GM18517 (cell line): Measurements from ENCODE around the gene ELK4.
A peak's percentile ranks its signal among the peaks of the same experiment; 100 is the strongest.

ENCODE experiments used
- ATAC-seq: cut with Tn5 transposase; IDR thresholded peaks from one replicate; pipeline ENCODE4 v1.9.1; 2021; ENCODE audit warnings: mild to moderate bottlenecking, moderate library complexity; ENCODE audit not compliant: unreplicated experiment

ELK4 gene

DNA sequence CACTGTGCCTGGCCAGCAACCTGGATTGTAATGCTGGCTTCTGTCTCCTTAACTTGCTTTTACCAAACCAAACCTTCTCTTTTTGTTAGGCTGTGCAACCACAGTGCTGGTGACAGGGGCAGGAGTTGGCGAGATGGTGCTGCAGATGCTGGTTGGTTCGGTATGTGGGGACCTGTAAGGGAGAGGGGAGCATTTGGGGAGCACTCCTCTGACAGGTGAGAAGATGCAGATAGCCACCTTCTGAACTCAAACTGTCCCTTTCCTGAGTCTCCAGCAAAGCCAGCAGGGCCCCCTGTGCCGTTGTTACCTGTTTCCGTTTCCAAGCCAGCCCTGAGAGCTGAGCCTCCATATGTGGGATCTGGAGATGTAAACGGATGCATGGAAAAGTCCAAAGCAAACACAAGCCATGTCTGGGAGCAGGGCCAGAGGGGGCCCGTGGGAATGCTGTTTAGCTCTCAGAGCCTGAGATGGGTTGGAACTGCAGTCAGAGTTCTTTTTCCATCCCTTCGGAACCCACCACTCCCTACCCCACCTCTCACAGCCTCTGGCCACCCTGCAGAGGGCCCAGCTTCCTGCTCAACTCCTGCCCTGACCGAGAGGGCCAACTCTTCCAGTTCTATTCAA lies 34.0 kb downstream of the ELK4 start:
- no peak for ATAC-seq

DNA sequence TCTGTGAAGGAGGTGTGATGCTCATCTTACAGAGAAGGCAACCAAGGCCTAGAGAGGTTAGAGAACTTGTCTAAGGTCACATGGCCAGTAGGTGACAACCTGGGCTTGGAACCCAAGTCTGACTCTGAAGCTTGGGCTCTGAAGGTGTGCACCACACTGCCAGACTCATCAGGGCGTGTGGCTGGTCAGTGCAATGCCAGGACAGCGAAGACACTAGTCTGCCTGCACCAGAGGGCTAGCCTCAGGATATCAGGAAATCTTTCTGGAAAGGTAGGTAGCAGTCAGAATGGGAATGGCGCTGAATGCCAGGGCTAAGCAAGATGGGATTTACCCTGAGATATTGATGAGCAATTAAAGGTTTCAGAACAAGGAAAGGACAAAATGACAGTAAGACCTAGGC lies 34.9 kb downstream of the ELK4 start:
- ATAC-seq = no peak

DNA sequence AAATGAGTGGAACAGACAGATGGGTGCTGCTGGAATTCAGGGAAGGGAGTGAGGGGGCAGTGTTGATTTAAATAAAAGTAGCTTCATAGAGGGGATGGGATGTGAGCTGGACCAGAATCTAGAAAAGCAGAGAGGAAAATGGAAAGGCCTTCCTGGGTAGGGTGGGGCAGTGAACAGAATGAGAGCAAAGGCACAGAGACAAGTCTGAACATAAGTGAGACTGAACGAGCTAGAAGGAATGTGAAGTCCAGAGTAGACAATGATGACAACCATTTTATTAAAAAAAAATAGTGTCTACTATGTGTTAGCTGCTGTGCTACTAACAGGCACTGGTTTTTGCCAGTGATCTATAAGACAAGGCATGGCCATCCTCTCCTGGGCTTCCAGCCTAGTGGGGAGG lies 36.0 kb downstream of the ELK4 start:
- no peak for ATAC-seq

DNA sequence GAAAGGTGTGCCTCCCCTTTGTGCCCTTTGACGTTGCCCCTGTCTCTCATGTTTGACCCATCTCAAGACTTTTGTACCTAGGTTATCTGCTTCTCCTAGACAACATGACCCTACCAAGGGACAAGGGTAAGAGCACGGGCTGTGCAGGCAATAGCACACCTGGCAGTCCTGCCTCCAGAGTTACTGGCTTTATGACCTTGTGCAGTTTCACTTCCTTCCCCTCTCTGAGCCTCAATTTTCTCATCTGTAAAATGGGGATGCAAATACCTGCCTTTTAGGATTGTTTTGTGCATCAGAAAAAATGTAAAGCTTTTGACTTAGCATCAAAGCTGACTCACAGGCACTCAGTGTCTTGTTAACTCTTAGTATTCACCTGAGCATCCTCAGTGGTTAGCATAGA lies 36.4 kb downstream of the ELK4 start:
- ATAC-seq = no peak

DNA sequence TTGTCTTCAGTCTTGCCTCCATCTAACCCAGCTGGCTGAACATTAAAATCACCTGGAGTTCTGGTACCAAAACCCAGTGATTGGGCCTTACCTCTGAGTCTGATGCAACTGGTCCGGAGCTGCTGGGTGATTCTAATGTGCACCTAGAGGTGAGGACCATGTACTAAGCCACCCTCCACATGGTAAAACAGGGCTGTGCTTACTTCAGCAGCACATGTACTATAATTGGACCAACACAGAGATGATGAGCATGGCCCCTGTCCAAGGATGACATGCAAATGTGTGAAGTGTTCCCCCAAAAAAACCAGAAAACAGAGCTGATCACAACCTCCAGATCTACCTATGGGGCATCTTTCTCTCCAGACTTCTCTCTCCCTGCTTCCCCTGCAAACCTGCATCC lies 37.0 kb downstream of the ELK4 start:
- ATAC-seq = no peak

DNA sequence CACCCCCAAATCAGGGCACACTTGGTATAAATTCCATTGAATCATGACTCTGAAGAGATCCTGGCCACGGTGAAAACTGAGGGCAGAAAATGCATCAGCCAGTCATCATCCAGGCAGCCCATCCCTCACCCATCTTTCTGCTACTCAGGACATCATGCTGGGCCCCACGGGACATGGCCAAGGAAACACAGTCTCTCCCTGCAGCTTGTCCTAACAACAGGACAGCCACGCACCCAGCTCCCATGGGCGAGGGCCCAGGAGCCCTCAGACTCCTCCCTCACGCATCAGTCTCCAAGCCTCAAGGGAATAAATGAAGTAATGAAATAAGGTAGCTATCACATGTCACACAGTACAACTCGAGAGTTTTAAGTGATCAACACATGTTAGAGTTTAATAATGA lies 37.8 kb downstream of the ELK4 start:
- ATAC-seq = no peak

DNA sequence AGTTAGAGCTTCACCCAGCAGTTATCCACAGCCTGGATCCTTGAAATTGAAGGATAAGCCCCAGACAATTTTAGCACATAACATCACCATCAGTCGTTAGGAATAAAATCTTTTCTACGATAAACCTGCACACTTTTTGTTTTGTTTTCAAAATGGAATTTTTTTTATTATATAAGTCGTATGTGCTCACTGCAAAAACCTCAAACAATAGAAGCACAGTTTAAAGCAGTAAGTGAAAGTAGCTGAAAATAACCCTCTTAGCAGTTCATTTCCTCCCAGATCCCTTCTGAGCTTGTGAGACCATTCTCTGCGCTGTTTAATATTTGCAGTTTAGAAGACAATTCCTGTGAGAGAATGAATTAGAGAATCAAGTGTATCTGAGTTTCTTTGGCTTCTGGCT lies 38.3 kb downstream of the ELK4 start:
- ATAC-seq = peak; percentile 42

DNA sequence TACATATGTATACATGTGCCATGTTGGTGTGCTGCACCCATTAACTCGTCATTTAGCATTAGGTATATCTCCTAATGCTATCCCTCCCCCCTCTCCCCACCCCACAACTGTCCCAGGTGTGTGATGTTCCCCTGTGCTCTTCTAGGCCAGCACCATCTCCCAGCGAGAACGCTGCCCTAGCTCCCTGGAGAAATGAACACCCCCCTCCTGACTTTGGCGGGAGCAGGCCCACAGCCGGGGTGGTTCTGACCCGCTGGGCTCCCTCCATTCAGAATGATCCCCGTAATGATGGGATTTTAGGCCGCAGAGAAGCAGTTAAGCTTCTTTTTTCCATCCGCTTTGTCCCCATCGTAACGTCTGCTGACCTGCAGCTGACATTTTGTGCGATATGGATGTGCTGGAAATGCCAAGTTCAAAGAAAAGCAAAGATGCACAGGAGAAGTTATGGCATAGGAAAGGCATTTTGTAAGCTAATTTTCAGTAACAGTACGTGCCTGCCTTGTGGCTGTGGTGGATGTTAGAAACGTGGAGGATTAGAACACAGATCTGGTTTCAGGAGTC lies 39.3 kb downstream of the ELK4 start:
- no peak for ATAC-seq

DNA sequence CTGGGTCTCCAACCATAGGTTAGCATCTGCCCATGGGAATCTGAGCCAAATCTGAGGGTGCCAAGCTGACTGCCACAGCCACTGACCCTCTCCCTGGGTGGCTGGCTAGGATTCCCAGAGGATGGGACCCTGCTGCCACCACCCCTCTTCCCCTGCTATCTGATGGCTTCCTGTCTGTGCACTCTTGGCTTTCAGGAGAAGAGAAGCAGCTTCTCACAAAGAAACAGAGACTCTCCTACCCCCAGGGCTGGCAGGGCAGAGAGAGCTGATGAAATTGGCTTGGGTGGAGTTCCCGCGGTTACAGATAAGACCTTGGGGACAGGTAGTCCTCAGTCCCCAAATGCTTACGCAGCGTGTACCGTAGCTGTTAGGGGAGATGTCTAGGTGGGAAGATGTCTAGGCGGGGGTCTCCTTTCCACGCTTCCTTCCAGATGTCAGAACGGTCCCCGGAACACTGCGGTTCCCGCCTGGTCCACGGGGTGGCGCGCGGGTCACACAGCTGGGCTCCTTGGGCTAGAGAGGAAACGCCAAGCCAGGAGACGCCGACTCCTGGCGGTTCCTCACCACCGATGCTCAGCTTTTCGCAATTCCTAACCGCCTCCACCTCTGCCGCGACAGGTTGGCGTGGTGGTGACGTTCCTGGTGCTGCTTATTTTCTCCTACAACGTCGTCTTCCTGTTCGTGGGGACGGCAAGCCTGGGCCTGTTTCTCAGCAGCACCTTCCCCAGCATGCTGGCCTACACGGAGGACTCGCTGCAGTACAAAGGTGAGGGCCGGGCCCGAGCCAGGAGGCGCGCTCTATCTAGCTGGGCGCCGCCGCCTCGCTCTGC lies 40.1 kb downstream of the ELK4 start:
- ATAC-seq = peak; percentile 65

DNA sequence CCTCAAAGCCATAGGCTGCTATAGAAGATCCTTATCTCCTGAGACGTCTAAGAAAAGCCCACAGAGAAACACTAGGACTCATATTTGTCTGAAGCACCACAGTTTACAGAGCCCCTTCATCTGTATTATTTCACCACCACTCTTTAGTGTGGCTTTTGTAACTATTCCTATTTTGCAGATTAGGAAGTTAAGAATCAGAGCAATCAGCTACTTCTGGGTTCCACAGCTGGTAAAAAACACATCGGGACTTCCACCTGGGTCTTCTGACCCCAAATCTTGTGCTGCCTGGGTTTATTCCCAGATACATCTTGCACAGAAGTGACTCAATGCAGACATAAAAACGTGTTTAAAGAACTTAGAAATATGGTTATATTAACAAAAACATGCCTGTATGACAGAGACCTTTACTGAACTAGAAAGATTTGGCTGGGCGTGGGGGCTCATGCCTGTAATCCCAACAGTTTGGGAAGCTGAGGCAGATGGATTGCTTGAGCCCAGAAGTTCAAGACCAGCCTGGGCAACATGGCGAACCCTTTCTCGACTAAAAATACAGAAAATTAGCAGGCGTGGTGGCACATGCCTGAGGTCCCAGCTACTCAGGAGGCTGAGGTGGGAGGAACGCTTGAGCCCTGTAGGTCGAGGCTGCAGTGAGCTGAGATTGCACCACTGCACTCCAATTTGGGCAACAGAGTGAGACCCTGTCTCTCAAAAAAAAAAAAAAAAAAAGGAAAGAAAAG lies 40.9 kb downstream of the ELK4 start:
- ATAC-seq = no peak

DNA sequence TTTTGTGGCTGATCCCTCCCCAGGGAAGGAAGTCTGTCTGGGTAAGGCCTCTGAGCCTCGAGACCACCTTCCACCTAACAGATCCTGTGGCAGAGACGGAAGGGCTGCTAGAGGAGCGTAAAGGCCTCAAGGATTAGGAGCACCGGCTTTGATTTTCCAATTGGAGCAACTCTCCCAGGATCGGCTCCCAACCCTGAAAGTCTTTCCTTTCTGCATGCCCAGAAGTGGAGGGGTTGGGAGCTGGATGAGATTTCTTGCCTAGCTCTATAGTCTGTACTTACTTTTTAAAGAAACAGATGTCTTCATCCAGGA lies 41.4 kb downstream of the ELK4 start:
- no peak for ATAC-seq

DNA sequence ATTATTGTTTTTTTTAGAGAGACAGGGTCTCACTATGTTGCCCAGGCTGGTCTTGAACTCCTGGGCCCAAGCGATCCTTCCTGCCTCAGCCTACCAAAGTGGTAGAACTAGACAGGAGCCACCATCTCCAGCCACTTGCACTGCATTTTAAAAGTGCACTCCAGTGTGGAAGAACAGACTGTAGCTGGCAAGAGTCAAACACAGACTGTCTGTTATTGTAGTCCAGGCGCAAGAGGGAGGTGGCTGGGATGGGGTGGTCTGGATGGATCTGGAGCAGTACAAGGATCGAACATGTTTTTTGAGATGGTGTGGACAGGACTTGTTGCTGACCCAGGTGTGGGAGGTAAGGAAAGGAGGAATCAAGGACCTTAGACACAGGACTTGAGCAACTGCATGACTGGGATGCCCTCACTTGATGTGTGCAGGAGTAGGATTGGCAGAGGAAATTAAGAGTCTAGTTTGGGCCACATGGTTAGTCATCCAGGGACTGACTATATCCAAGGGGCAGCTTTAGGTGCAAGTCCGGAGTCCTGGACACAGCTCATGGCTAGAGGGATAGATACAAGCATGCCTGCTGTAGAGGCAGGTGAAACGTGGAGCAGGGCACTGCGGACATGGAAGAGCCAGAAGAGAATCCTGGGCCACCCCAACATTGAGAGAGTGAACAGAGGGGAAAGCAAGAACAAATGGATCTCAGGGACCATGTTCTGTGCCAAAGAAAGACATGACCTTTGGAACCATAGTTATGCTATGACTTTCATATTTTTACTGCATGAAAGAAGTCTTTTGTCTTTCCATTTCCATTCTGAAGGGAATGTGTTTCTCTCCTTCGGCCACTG lies 42.0 kb downstream of the ELK4 start:
- ATAC-seq = no peak

DNA sequence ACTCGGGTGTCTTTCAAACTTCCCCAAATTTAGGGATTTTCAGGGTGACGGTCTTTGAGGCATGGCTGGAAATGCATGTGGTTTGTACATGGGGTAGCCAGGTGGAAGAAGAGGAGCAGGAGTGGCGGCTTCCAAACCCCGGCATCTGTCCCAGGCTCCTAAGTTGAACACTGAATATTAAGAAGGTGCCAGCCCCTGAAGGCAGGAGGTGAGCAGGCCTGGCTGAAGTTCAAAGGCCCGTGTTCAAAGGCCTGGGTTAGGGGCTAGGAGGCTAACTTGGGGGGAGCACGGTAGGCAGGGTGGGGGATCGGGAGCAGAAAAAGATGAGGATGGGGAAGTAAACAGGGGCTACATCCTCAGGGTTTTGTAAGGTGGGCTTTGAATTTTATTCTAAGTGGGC lies 42.8 kb downstream of the ELK4 start:
- ATAC-seq = no peak

DNA sequence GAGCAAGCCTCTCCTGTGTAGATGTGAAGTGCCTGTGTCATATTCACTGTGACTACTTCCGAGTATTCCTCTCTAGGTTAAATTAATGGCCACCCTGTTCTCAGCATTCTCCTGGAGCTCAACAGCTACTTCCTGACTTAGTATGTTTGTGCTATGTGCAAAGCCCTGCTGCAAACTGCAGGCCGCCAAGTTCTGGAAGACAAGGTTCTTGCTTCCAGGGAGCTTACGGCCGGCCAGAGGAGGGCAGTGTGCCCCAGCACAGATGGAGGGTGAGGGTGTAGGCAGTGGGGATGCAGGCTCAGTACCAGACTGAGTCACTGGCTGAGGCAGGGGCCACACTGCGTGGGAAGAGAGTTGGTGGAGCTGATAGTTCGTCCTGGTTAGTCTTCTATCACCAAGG lies 43.2 kb downstream of the ELK4 start:
- no peak for ATAC-seq

DNA sequence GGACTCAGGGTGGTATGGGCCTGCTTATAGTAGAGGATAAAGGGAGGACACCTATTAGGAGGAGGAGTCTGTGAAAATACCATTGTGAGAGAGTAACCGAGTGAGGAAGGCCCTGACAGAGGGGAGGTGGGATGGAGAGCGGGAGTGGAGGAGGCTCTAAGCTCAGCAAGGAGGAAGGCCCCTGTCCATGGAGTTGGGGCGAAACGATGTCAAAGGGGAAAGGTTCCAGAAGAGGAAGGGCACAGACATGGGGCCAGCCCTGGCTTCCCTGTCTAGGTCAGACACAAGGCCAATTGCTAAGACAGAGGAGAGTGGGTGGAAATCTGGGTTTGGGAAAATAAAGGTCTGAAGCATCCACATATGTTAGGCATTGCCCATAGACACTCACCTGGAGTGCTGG lies 44.2 kb downstream of the ELK4 start:
- no peak for ATAC-seq

DNA sequence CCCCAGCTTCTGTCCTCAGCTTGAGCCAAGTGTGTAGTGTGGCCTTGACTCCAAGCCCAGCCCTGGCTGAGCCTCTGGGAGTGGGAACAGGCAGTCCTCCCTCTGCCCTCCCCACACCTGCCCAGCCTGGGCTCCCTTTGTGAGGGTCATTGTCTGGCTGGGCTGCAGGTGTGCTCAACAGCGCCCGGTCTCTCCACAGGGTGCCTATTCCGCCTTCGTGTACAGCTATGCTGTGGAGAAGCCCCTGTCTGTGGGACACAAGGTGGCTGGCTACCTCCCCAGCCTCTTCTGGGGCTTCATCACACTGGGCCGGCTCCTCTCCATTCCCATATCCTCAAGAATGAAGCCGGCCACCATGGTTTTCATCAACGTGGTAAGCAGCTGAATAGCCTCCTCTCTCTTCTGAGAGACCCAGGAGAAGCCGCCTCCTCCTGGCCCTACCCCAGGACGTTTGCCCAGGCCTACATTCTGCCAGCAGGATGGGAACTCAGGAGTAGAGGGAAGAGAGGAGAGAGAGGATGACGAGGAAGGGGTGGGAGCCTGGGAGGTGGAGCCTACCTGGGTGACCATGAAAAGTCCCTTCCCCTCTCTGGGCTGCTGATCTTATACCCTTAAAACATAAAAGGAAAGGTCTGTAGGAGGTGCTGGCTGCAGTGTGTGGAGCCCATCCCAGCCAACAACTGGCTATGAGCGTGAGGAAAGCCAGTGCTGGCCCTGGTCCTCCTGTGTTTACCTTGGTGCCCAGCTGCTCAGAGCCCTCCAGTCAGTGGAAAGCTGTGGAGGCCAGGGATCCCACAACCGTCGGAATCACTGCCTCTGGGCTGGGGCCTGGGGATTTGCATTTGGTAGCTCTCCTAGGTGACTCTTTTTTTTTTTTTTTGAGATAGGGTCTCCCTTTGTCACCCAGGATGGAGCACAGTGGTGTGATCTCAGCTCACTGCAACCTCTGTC lies 45.7 kb downstream of the ELK4 start:
- ATAC-seq = no peak

DNA sequence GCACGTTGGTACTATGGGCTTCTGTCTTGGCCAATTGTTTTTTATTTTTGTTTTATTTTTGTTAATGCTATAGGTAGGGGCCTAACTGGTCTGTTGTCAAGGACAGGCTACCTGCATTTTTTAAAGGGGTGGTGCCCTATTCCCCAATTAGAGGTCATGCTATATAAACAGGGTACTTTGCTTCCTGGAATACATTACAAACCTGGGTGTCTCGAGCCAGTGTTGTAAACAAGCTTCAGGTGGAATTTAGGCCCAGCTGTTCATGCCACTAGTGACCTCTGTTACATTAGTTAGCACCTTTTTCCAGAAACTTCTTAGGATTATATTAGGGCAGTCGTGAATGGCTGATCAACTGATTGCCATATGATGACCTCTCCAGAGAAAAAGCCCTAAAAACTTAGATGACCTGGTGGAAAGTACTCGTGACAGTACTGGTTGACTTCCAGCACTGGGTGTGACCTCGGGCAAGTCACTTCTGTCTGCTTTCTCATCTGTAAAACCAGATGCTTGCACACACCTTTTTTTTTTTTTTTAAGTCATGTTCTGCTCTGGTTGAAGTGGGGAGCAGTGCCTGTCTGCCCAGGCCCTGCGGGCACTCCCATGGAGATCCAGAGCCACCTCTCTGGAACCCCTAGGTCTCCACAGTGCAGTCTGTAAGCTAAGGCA lies 46.5 kb downstream of the ELK4 start:
- no peak for ATAC-seq

DNA sequence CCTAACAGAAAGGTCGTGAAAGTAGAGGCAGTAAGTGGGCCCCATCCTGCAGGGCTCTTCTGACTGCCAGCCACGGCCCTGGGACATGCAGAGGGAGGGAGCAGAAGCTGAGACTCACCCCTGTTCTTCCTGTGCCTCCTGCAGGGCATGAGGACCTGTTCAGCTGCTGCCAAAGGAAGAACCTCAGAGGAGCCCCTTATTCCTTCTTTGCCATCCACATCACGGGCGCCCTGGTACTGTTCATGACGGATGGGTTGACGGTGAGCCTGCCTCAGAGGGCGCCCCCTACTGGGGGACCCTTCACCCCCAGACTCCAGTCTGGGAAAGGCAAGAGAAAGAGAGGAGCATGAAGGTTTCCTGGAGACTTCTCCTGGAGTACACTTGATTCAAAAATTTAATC lies 47.1 kb downstream of the ELK4 start:
- no peak for ATAC-seq

DNA sequence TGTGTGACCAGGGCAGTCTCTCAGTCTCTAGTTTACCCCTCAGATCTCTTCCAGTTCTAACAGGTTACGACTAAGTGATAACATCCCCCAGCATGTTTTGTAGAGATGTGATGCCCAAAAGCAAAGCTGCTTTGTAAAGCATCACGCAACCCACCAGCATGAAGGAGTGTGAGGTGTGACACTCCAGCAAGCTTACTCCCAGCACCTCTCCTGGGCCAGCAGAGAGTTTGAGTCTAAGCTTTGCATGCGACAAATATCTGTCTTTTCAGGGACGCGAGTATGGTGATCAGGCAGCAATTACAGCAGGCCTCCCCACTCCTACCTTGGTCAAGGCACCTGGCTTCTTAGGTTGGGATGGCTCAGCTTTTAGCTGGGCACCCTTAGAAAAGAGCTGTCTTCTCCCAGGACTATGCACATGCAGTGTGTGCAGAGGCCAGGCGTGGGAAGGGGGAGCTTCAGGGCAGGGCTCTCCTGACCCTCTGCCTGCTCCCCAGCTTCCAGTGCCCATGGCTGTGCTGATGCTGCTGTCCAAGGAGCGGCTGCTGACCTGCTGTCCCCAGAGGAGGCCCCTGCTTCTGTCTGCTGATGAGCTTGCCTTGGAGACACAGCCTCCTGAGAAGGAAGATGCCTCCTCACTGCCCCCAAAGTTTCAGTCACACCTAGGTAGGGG lies 48.2 kb downstream of the ELK4 start:
- no peak for ATAC-seq
